Activated CD8-positive, alpha-beta memory T cell treated with anti-CD3 and anti-CD28 coated beads, Interleukin-2, amount 50 U/mL, for 1 hour (primary cell): ENCODE data around the gene SPRED3.
"Not testable (repeated sequence)": the region's sequence is repeated elsewhere in the genome, so short reads cannot be mapped to it uniquely, and the experiment has no call there.

Experiments used
- DNase-seq: peaks from one replicate; pipeline ENCODE4 v3.0.0-alpha.2; 2020; ENCODE audit errors: extremely low read depth

Gene SPRED3

GRCh38 chr19:38388349-38389100 is at the start of gene SPRED3:
Gene SPRED3, plus strand, starts transcription at chr19:38388697. Its CDS starts 1,606 bp downstream, at chr19:38390303.
- DNase-seq, result no peak

GRCh38 chr19:38339011-38339410 is 49.5 kb upstream of the SPRED3 start:
- DNase-seq, result not testable (repeated sequence)

- no peak for DNase-seq
Observed at GRCh38 chr19:38340927-38341326, 47.6 kb upstream of the SPRED3 start.

GRCh38 chr19:38346837-38347236 is 41.7 kb upstream of the SPRED3 start:
- DNase-seq, result no peak

GRCh38 chr19:38350883-38351282 is 37.6 kb upstream of the SPRED3 start:
- no peak for DNase-seq

GRCh38 chr19:38351865-38352395 is 36.6 kb upstream of the SPRED3 start:
- DNase-seq, result no peak

- DNase-seq, result no peak
Observed at GRCh38 chr19:38352611-38353010, 35.9 kb upstream of the SPRED3 start.

- no peak for DNase-seq
Observed at GRCh38 chr19:38355728-38356725, 32.5 kb upstream of the SPRED3 start.

GRCh38 chr19:38358071-38358470 is 30.4 kb upstream of the SPRED3 start:
- DNase-seq, result no peak

GRCh38 chr19:38359242-38360021 is 29.1 kb upstream of the SPRED3 start:
- DNase-seq, result no peak

- DNase-seq, result no peak
Observed at GRCh38 chr19:38360351-38360750, 28.1 kb upstream of the SPRED3 start.

- no peak for DNase-seq
Observed at GRCh38 chr19:38360839-38361631, 27.5 kb upstream of the SPRED3 start.

GRCh38 chr19:38361633-38362075 is 26.8 kb upstream of the SPRED3 start:
- DNase-seq, result no peak

- no peak for DNase-seq
Observed at GRCh38 chr19:38362076-38362945, 26.2 kb upstream of the SPRED3 start.

GRCh38 chr19:38362946-38363688 is 25.4 kb upstream of the SPRED3 start:
- not testable (repeated sequence) for DNase-seq

GRCh38 chr19:38367041-38367440 is 21.5 kb upstream of the SPRED3 start:
- DNase-seq, result no peak

GRCh38 chr19:38369584-38369983 is 18.9 kb upstream of the SPRED3 start:
- no peak for DNase-seq

GRCh38 chr19:38370299-38370698 is 18.2 kb upstream of the SPRED3 start:
- no peak for DNase-seq

- no peak for DNase-seq
Observed at GRCh38 chr19:38371081-38371480, 17.4 kb upstream of the SPRED3 start.
